ENCODE data around the gene TCL1A.
"Not testable (repeated sequence)": the region's sequence is repeated elsewhere in the genome, so short reads cannot be mapped to it uniquely, and the experiment has no call there.

The TCL1A gene

GRCh38 chr14:95713596-95714371 lies at the start of gene TCL1A:
Gene TCL1A (minus strand): TSS chr14:95714125. CDS start chr14:95714066, 59 bp downstream.
- DNase-seq (ENCODE audit: low spot score): no peak

- DNase-seq (ENCODE audit: low spot score): not testable (repeated sequence)
Measured at GRCh38 chr14:95763032-95763431, 49.1 kb upstream of the TCL1A start.

GRCh38 chr14:95761436-95761835 lies 47.5 kb upstream of the TCL1A start:
- DNase-seq (ENCODE audit: low spot score): no peak

- DNase-seq (ENCODE audit: low spot score): no peak
Measured at GRCh38 chr14:95760596-95760995, 46.7 kb upstream of the TCL1A start.

- DNase-seq (ENCODE audit: low spot score): no peak
Measured at GRCh38 chr14:95759941-95760340, 46.0 kb upstream of the TCL1A start.

- no peak for DNase-seq (ENCODE audit: low spot score)
Measured at GRCh38 chr14:95758331-95758730, 44.4 kb upstream of the TCL1A start.

GRCh38 chr14:95756751-95757150 lies 42.8 kb upstream of the TCL1A start:
- DNase-seq (ENCODE audit: low spot score): no peak

GRCh38 chr14:95756127-95756526 lies 42.2 kb upstream of the TCL1A start:
- no peak for DNase-seq (ENCODE audit: low spot score)

GRCh38 chr14:95741781-95742180 lies 27.9 kb upstream of the TCL1A start:
- DNase-seq (ENCODE audit: low spot score): no peak

GRCh38 chr14:95741038-95741490 lies 27.1 kb upstream of the TCL1A start:
- DNase-seq (ENCODE audit: low spot score): peak; percentile 58

- DNase-seq (ENCODE audit: low spot score): no peak
Measured at GRCh38 chr14:95739356-95739755, 25.4 kb upstream of the TCL1A start.

- peak; percentile 13 for DNase-seq (ENCODE audit: low spot score)
Measured at GRCh38 chr14:95733212-95733611, 19.3 kb upstream of the TCL1A start.

- no peak for DNase-seq (ENCODE audit: low spot score)
Measured at GRCh38 chr14:95730126-95730525, 16.2 kb upstream of the TCL1A start.

- DNase-seq (ENCODE audit: low spot score): not testable (repeated sequence)
Measured at GRCh38 chr14:95729402-95730028, 15.6 kb upstream of the TCL1A start.

- no peak for DNase-seq (ENCODE audit: low spot score)
Measured at GRCh38 chr14:95727056-95727700, 13.3 kb upstream of the TCL1A start.

GRCh38 chr14:95725685-95726336 lies 11.9 kb upstream of the TCL1A start:
- no peak for DNase-seq (ENCODE audit: low spot score)

- DNase-seq (ENCODE audit: low spot score): peak; percentile 84
Measured at GRCh38 chr14:95722525-95723190, 8.7 kb upstream of the TCL1A start.

- DNase-seq (ENCODE audit: low spot score): no peak
Measured at GRCh38 chr14:95712398-95712797, 1.5 kb downstream of the TCL1A start.

- DNase-seq (ENCODE audit: low spot score): no peak
Measured at GRCh38 chr14:95711476-95712176, 2.3 kb downstream of the TCL1A start.

- DNase-seq (ENCODE audit: low spot score): no peak
Measured at GRCh38 chr14:95710106-95710505, 3.8 kb downstream of the TCL1A start.

- DNase-seq (ENCODE audit: low spot score): no peak
Measured at GRCh38 chr14:95707327-95707726, 6.6 kb downstream of the TCL1A start.
